DND-41 (cell line): ENCODE measurements around the gene RBM26.

ENCODE experiments used
- ATAC-seq: fragments of 200-7000 bp; cut with Tn5 transposase; 3 replicates; pipeline ENCODE4 v1.9.1; 2021; ENCODE audit warnings: low read depth; ENCODE audit not compliant: insufficient read depth
- DNase-seq: peaks from one replicate; pipeline ENCODE4 v3.0.0-alpha.2; 2020
- H2AFZ ChIP-seq: 2 replicates; pipeline ENCODE4 v1.6.0; 2012; ENCODE audit warnings: low read depth, low read length
- H3K27ac ChIP-seq: 2 replicates; pipeline ENCODE4 v1.5.1; 2012; ENCODE audit warnings: low read length, inconsistent platforms
- H3K27me3 ChIP-seq: fragments of 200-600 bp; sonication (generic); 2 replicates; pipeline ENCODE4 v1.6.0; 2012; ENCODE audit warnings: low read length, mild to moderate bottlenecking, inconsistent platforms; ENCODE audit not compliant: insufficient read depth, poor library complexity
- H3K36me3 ChIP-seq: 2 replicates; pipeline ENCODE4 v1.5.1; 2012; ENCODE audit warnings: low read length, inconsistent platforms; ENCODE audit not compliant: insufficient read depth
- H3K4me1 ChIP-seq: 2 replicates; pipeline ENCODE4 v1.5.1; 2012; ENCODE audit warnings: mild to moderate bottlenecking, low read length; ENCODE audit not compliant: insufficient read depth
- H3K4me2 ChIP-seq: 2 replicates; pipeline ENCODE4 v1.6.0; 2012; ENCODE audit warnings: mild to moderate bottlenecking, moderate library complexity, low read length, inconsistent platforms; ENCODE audit not compliant: insufficient read depth
- H3K4me3 ChIP-seq, 2 experiments: fragments of 200-600 bp in 1 of 2; shearing (Covaris generic) in 1 of 2; 2 replicates each; pipeline ENCODE4 v1.5.1; 2012 to 2016; ENCODE audit warnings: inconsistent platforms in 2 of 2, low read length in 2 of 2, mild to moderate bottlenecking in 2 of 2, low read depth in 1 of 2, moderate library complexity in 1 of 2
- H3K79me2 ChIP-seq: 2 replicates; pipeline ENCODE4 v1.6.0; 2012; ENCODE audit warnings: low read length, inconsistent platforms; ENCODE audit not compliant: insufficient read depth
- H3K9ac ChIP-seq: 2 replicates; pipeline ENCODE4 v1.6.0; 2012; ENCODE audit warnings: low read depth, mild to moderate bottlenecking, inconsistent platforms, low read length, moderate library complexity
- H3K9me3 ChIP-seq: 2 replicates; pipeline ENCODE4 v1.5.1; 2012; ENCODE audit warnings: low read length, moderate library complexity, mild to moderate bottlenecking, inconsistent platforms; ENCODE audit not compliant: insufficient read depth, severe bottlenecking
- H4K20me1 ChIP-seq: 2 replicates; pipeline ENCODE4 v1.6.0; 2012; ENCODE audit warnings: low read length; ENCODE audit not compliant: insufficient read depth
- CTCF ChIP-seq: IDR thresholded peaks from 2 replicates; pipeline ENCODE4 v1.5.1; 2012; ENCODE audit warnings: borderline replicate concordance, low read length, moderate library complexity, mild to moderate bottlenecking; ENCODE audit not compliant: poor library complexity, severe bottlenecking; ENCODE audit errors: extremely low read depth
- EZH2 ChIP-seq: IDR thresholded peaks from 3 replicates; pipeline ENCODE4 v1.6.1; 2012; ENCODE audit warnings: borderline replicate concordance, low read depth, mild to moderate bottlenecking, moderate library complexity, low read length, inconsistent platforms; ENCODE audit not compliant: severe bottlenecking

RBM26 gene

GRCh38 chr13:79442221-79442620 is 36.2 kb upstream of the RBM26 start:
- H3K9ac ChIP-seq: no peak overlapping the region
- no peaks in the 10 kb centered on the region for H3K9me3 ChIP-seq
- ATAC-seq (no peak), DNase-seq (no peak)
- H3K27ac ChIP-seq: no peak overlapping the region
- no peak overlapping the region for H3K4me2 ChIP-seq
- no peak overlapping the region for H2AFZ ChIP-seq
- H3K4me3 ChIP-seq: no peak overlapping the region
- H3K36me3 ChIP-seq: no peaks in the 10 kb centered on the region
- H3K27me3 ChIP-seq: no peaks in the 10 kb centered on the region
- H3K79me2 ChIP-seq: no peaks in the 10 kb centered on the region
- peaks cover 16% of the 10 kb centered on the region for H3K4me1 ChIP-seq
- H4K20me1 ChIP-seq: no peaks in the 10 kb centered on the region
- TF ChIP-seq EZH2 (no peak), CTCF (no peak)

- no peaks in the 10 kb centered on the region for H3K27me3 ChIP-seq
- TF ChIP-seq EZH2 (no peak), CTCF (no peak)
Measured at GRCh38 chr13:79440958-79441528, 35.0 kb upstream of the RBM26 start.

GRCh38 chr13:79439275-79439674 is 33.2 kb upstream of the RBM26 start:
- H3K36me3 ChIP-seq: no peaks in the 10 kb centered on the region
- DNase-seq (no peak), ATAC-seq (no peak; the same call in 2 of the 3 replicates)
- H2AFZ ChIP-seq: 0 out of 2 replicates have a peak overlapping the region, but pooled peaks have one; percentile 19
- no peak overlapping the region for H3K4me3 ChIP-seq
- TF ChIP-seq CTCF (no peak), EZH2 (no peak)
- no peaks in the 10 kb centered on the region for H3K4me1 ChIP-seq
- H3K4me2 ChIP-seq: no peak overlapping the region
- no peaks in the 10 kb centered on the region for H4K20me1 ChIP-seq
- H3K27me3 ChIP-seq: no peaks in the 10 kb centered on the region
- no peaks in the 10 kb centered on the region for H3K79me2 ChIP-seq
- H3K9ac ChIP-seq: no peak overlapping the region
- H3K9me3 ChIP-seq: no peaks in the 10 kb centered on the region
- H3K27ac ChIP-seq: no peak overlapping the region

More at GRCh38 chr13:79440958-79441528, 35.0 kb upstream of the RBM26 start:
- H3K4me3 ChIP-seq: no peak overlapping the region
- H3K9me3 ChIP-seq: no peaks in the 10 kb centered on the region
- no peaks in the 10 kb centered on the region for H3K36me3 ChIP-seq
- no peak for ATAC-seq
- no peaks in the 10 kb centered on the region for H4K20me1 ChIP-seq
- DNase-seq: no peak
- H2AFZ ChIP-seq: no peak overlapping the region
- H3K9ac ChIP-seq: no peak overlapping the region
- no peak overlapping the region for H3K4me2 ChIP-seq
- H3K4me1 ChIP-seq: peaks cover 7% of the 10 kb centered on the region
- no peaks in the 10 kb centered on the region for H3K79me2 ChIP-seq
- H3K27ac ChIP-seq: no peak overlapping the region
